Measurements from ENCODE around the gene ICA1.
A peak's percentile ranks its signal among the peaks of the same experiment; 100 is the strongest.
"Not testable (repeated sequence)": the region's sequence is repeated elsewhere in the genome, so short reads cannot be mapped to it uniquely, and the experiment has no call there.

ICA1 gene

DNA sequence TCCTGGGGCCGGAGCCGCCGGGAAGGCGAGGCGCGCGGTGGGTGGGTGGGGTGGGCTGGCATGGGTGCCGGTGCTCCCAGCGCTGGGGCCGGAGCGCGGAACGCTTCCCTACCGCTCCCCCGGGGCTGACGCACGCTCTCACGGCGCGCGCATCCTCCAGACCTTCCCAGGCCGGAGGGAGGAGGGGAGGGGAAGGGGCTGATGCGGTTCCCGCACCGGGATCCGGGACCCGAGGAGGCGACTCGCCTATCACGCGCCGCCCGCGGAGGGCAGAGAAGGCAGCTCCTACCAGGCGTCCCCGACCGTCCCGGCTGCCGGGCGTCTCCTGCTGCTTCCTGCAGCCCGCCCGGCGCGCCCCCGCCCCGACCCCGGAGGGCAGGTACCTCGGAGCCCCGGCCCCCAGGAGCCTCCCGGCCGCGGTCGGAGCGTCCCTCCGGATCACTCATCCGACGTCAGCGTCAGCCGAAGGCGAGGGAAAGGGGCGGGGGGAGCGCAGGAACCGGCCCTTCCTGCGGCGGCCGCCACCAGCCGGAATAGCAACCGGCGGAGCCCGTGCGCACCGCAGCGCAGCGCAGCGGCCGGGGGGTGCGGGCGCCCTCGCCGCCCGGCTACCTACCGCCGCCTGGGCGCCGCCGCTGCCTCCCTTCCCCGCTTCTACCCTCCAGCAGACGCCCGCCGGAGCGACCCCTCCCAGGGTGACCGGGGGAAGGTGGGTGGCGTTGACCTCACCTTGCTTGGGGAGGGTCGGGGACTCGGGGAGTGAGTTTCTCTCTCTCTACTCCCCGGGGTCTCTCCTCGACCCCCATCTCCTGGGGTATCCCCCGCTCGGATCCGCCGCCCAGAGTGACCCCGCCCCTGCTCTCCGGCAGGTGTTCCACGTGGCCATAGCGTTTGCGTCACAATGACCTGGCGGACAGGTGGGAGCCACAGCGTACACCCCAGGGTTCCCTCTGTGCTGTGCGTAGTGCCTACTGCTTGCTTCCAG, at the start of gene ICA1:
Gene ICA1 (minus strand): TSS at position 457 of the 985 bp plus-strand sequence. CDS start 26,241 bp downstream, outside the sequence.
- peak; percentile 79 for DNase-seq (ENCODE audit: low spot score)

DNA sequence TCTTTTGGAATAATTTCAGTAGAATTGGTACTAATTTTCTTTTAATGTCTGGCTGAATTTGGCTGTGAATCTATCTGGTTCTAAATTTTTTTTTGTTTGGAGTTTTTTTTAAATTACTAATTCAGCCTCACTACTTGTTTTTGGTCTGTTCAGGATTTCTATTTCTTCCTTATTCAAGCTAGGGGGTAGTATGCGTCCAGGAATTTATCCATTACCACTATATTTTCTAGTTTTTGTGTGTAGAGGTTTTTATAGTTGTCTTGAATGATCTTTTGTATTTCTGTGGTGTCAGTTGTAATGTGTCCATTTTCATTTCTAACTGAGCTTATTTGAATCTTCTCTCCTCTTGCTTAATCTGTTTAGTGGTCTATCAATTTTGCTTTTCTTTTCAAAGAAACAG, 48.9 kb upstream of the ICA1 start:
- DNase-seq (ENCODE audit: low spot score): no peak

DNA sequence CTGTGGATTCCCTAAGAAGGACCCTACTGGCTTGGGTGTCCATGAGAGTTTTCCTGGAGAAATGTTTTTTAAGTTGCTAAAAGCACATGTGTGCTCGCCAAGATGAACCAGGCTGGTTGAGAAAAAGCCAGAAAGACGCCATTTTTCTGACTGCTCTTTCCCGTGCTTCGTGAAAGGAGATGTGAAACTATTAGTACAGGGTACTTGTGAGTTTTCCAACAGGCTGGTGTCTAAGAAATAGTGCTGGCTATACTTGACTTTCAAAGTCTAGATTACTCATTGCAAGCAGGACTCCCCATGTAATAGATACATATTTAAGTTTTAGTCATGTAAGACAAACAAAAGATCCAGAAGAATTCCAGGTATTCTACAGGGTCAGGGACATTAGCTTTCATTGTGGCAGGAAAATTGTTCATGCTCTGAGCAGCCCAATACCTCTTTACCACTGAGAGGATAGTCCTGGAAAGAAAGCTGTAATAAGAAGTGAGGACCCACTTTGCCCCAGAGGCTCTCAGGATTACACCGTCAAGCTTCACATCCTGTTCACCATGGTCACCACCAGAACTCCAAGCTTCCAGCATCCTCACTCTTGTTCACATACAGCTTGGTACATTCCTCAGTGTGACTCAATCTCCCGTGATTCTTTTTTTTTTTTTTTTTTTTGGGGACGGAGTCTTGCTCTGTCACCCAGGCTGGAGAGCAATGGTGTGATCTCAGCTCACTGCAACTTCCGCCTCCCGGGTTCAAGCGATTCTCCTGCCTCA, 43.8 kb upstream of the ICA1 start:
- no peak for DNase-seq (ENCODE audit: low spot score)

DNA sequence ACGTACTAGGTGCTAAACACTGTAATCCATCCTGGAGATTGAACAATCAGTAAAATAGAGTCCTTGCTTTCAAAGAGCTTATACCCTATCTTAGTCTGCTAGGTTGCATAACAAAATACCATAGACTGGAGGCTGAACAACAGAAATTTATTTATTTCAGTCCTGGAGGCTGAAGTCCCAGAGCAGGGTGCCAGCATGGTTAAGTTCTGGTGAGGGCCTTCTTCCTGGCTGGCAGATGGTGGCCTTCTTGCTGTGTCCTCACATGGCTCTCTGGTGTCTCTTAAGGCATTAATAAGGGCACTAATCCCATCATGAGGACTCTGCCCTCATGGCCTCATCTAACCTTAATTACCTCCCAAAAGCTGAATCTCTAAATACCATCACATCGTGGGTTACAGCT, 43.1 kb upstream of the ICA1 start:
- no peak for DNase-seq (ENCODE audit: low spot score)

DNA sequence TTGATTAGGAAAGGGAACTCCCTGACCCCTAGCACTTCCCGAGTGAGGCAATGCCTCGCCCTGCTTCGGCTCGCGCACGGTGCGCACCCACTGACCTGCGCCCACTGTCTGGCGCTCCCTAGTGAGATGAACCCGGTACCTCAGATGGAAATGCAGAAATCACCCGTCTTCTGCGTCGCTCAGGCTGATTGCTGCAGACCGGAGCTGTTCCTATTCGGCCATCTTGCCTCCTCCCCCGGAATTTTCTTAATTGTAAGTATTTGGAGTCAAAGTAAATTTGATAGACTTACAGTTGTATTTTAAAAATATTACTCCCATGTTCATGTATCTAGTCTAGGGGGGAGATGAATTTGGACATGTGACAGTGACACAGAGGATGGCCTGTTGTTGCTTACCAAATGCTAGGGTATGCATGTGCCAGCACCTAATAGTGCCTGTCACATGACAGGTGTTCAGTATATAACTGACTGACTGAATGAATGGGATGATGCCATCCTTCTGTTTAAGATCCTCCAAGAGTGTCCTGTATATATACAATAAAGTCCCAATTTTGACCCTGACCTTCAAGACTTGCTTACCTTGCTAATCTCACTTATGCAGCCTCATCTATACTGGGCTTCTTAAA, 42.0 kb upstream of the ICA1 start:
- DNase-seq (ENCODE audit: low spot score): no peak

DNA sequence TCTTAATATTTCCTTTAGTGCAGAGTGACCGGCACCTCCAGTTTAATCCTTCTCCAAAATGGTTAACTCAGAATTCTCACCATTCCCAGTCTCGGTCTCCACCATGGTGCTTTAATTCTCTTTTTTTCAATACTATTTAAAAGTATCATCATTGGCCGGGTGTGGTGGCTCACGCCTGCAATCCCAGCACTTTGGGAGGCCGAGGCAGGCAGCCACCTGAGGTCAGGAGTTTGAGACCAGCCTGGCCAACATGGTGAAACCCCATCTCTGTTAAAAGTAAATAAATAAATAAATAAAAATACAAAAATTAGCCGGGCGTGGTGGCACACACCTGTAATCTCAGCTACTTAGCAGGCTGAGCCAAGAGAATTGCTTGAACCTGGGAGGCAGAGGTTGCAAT, 35.1 kb upstream of the ICA1 start:
- not testable (repeated sequence) for DNase-seq (ENCODE audit: low spot score)

DNA sequence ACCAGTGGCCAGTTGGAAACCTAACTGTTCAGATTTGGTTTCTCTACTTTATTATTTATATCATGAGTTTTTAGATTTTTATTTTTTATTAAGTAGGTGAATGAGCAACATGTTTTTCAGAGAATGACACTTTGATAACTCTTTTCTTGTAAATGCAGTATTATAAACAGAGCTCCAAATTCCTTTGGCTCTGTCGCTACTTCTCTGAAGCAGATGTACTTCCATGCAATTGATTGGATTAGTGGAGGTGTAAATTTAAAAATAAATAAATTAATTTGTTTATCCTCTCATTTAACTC, 34.3 kb upstream of the ICA1 start:
- DNase-seq (ENCODE audit: low spot score): no peak

DNA sequence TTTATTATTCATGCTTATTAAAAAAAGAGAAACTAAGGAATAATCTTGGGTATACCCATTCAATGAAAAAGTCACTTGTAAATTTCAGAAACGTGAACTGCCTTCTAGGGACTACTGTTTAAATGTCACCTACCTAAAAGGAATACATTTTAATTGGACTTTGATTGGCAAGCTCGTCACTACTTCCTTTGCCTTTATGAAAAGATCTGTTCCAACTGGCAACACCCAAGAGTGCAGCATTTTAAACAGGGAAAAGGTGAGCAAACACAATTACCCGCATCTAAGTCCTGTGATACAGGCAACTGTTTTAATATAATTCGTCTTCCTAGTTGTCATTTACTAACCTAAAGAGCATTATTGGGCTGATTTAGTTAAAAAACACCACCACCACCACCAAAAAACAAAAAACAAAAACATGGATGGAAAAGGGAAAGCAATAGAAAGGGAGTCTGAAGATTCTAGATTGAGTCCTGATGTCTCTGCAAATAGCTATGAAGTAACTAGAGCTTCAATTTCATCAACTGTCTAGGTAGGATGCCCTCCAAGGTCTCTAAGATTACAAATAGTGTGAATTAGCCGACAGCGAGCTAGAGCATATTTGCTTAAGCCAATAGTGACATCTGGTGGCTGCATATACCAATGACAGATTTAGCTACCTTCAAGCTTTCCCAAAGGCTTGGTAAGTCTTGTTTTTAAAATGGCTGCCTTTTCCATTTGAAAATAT, 33.8 kb upstream of the ICA1 start:
- peak; percentile 83 for DNase-seq (ENCODE audit: low spot score)

DNA sequence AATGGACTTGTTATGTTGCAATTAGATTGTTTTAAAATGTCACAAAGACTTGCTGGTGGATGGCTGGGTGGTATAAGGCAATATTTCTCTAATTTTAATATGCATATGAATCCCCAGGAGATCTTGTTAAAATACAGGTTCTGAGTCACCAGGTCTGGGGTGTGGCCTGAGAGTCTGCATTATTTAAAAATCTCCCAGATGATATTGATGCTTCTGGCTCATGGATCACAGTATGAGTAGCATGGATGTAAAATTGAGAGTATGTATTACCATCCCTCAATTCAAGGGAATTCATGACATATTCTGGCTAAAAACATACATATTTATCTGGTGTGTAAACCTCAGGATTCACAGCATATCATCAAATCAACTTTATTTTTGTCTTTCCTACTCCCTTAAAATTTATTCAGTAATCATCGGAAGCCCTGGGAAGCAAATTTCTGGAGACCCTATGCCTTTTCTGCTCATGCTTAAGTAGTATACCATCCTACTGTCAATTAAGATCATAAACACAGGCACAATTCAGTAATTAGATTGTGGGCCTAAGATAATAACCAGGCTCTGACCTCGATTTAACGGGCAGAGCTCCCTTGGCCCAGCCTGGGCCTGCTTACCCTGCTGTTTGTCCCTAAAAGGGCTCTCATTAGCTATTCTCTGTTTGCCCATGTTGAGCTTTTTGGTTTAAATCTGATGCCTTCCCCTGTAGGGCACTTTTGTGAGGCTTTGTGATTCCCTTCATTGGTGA, 29.6 kb upstream of the ICA1 start:
- no peak for DNase-seq (ENCODE audit: low spot score)

DNA sequence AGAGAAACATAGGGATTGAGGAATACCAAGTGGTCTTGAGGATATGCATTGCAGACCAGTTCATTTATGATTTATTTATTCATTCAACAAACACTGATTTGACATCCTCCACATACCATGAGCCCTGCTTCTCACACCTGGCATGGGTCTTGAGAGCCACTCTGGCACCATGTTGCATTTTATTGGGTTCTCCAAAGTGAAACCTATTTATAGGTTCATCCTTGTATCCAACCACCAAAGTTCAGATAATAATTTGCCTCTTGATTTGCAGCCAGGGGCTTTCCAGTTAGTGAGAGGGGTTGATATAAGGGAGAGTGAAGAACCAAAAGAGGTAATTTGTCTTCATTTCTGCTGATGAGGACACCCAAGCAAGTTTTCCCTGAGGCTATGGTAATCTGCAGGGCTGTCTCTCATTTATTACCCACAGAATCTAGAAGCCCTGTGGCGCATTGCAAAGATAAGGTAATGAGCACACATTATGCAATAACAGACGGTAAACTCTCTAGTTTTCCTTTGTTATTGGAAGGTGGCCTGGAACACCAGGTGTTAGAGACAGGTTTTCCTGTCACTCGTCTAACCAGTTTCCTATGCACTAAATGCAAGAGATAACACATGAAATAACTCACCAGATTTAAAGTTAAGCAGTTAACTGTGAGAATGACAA, 28.8 kb upstream of the ICA1 start:
- no peak for DNase-seq (ENCODE audit: low spot score)

DNA sequence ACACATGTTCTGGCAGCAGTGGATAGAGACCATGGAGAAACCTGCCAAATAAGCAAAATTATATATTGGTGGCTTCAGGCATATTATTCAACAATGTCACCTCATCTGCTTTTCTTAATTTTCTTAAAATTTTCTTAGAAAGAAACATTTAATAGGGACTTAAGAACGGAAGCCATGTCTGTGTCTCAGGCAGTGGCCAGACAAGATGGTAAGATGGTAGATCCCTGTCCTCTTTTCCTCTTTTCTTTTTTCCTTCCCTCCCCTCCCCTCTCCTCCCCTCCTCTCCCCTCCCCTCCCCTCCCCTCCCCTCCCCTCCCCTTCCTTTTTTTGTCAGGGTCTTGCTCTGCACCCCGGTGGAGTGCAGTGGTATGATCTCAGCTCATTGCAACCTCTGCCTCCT, 24.2 kb upstream of the ICA1 start:
- DNase-seq (ENCODE audit: low spot score): no peak

DNA sequence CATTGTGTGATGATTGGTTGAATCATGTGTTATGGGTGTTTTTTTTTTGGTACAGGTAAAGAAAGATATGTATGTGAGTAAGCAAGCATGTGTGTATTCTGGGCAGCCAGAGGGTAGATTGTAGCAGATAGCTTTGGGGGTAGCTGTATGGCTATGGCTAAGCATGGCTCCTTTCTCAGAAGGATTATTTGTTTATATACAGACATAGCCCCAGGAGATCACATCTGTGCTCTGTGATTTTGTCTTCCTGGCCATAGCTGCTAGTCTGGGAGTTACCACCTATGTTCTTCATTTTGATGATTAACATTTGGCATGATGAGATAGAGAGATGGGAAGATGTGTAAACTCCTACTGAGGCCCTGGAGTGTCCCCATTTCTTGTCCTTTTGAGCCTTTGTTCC, 23.2 kb upstream of the ICA1 start:
- DNase-seq (ENCODE audit: low spot score): no peak

DNA sequence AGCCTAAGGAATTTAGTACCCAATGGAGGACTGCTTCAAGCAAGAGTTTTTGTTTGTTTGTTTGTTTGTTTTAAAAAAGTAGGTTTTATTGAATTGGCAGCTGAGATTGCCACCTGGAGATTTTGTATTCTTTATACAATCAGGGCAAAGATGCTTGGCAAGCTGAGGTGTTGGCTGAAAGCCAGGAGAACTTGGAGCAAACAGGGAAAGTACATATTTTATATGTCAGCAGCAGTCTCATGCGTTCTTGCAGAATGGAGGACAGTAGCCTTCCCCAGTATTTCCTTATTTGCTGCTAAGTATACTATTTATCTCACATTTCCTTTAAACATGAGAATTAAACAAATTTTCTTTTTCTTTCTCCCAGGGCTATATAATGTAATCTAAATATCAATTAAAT, 22.6 kb upstream of the ICA1 start:
- no peak for DNase-seq (ENCODE audit: low spot score)

DNA sequence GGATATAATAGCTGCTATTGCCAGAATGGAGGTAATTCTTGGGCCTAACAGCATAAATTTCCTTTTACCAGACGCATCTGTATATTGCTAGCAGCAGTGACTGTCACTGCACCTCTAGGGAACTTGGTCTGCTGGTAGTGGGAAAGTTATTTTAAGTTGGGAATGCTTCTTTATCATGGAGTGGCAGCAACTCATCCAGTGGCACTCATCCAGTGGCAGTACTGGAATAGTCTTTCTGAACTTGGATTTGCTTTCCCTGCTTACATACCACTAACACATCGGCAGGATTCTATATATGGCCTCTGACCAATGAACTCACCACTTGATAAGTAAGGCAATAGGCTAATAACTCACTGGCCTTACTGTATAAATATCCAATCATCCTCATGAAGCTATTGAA, 22.0 kb upstream of the ICA1 start:
- DNase-seq (ENCODE audit: low spot score): no peak

DNA sequence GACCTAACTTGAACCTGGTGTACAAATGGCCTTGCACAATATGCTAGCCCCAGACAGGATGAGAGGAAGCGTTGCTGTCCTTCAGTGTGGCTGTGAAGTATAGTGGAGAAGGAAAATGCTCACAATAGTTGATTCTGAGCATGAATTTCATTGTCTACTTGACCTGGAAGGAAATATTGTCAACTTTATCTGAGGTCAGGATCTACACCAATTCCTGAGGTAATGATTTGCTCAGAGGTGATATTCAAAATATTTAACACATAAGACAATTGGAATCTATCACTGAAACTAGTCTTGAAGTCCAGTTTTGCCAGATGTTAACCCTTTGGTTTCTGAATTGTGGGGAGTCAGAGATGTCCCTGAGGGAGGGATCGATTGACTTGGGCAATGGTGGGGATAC, 20.9 kb upstream of the ICA1 start:
- no peak for DNase-seq (ENCODE audit: low spot score)

DNA sequence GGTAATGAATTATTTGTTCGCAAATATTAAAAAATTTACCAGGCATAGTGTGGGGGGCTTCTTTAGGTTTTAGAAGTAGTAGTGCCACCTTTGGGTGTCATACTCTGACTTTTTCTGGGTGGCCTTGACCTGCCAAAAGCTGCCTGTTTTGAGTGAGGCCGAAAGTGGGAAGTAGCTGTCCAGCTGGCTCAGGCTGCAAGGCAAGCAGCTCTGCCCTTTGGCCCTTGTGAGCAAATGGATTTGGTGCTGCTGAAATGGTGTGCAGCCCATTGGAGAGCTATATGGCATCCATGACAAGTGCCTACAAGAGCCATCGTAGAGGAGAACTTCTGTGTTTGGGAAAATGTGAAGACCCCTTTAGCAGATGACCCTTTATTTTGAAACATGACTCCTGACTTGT, 20.2 kb upstream of the ICA1 start:
- DNase-seq (ENCODE audit: low spot score): no peak

DNA sequence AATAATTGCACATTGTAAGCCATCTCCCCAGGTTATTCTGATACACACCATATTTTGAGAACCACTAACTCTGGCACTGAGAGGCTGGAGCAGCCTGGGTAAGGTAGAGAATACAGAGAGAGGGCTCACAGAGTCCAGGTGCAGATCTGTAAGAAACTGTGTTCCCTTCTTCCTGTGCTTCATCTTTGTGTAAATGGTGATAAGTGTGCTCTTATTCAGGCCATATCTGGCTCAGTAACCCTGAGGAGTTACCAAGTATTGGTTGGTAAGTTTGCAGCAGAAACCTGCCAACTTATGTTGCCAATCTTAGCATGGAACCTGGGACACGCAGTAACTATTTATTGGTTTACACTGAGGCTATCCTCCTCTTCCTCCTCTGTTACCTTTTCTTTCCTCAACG, 16.2 kb upstream of the ICA1 start:
- DNase-seq (ENCODE audit: low spot score): no peak

DNA sequence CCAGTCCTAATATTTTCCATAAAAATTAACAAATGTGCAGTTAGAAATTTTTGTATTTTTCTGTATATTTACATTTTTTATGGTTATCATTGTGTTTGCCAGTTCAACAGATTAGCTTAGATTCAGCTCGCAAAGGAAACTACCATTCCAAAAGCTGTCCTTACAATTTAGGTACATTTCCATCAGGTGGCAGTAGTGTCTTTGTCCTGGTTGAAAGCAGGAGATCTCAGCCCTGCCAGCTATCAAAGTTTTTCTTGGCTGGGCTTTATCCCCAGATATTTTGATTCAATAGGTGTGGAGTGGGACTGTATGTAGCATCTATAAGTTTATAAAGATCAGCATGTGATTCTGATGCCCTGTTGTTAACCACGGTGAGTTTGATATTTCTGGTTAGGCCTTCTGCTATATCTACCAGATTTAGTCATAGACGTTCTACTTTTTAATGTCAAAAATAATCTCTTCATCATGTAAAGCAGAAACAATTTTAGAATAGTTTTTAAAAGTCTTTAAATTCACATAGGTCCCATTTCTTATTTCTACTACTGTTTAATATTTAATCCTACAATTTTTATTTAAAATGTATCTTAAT, 15.5 kb upstream of the ICA1 start:
- no peak for DNase-seq (ENCODE audit: low spot score)

DNA sequence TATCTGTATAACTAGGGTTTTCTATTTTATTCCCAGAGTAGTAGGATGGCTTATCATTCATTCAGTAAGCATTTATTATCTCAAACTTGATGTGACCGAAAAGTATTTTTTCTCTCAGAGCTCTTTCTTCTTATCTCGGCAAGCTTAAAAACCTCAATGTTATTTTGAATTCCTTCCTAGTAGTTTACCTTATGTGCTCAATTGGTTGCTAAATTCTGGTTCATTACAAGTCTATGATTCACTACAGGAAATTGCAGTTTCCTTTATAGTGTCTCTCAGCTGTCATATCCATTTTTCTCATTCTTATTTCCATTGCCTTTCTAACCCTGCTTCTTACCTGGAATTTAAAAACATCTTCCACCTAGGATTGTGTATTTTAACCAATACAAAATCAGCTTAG, 12.6 kb upstream of the ICA1 start:
- DNase-seq (ENCODE audit: low spot score): no peak

DNA sequence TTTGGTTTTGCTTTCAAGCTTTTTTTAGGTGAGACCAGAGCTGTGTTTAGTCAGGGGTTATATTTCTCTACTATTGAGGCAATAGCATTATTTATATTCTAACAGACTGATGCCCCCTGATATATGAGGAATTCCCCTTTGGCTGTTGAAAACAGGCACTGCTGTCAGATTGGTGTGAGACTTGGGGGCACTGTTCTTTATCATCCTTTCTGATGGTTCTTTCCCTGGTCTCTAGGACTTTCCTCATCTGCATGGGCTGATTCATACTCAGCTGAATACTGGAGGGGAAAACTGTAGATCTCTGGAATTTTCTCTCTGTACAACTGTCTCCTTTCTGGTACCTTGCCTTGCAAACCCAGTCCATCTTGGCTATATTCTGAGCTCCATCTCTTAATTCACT, 10.0 kb upstream of the ICA1 start:
- no peak for DNase-seq (ENCODE audit: low spot score)

DNA sequence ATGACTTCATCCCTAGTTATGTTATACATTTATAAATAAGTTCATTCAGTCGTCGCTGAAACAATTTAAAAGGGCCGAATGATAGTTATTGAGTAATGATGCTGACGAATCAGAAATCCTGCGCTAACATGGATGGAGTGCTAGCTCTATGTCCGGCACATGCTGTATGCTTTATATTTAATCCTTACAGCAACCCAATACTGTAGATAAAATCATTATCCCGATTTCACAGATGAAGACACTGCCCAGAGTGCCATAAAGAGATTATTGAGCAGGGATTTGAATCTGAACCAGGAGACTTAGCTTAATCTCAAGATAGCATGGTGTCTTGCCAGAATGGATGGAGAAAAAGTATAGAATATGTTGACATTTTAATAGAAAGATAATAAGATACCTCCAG, 1.1 kb upstream of the ICA1 start:
- DNase-seq (ENCODE audit: low spot score): no peak

Data from kidney capillary endothelial cell (primary cell).